Left ventricle myocardium superior (tissue), 1 donor: ENCODE results near the gene TXNRD2. TPM values are rescaled to one million over a fixed set of nuclear protein-coding genes. Genes with fewer than 3 reads are reported as not detected.
A peak's percentile ranks its signal among the peaks of the same experiment; 100 is the strongest.

Source experiments
- ATAC-seq: fragments of 200-7000 bp; cut with Tn5 transposase; one replicate; pipeline ENCODE4 v1.9.1; 2020; ENCODE audit warnings: mild to moderate bottlenecking, moderate library complexity
- DNase-seq: peaks from one replicate; pipeline ENCODE4 v3.0.0-alpha.2; 2020
- intact Hi-C: fragments of 100-400 bp; cut with micrococcal nuclease; formaldehyde crosslinking; loops from one replicate; pipeline ENCODE4 v1.11.0; 2022
- total RNA-seq: library from RNA; stranded (reverse); fragmentation: NEBNext Ultra II Directional; extraction: Animal tissue kit (Norgen Biotek cat#: 25700); gene quantifications from one replicate; pipeline ENCODE4 v1.2.1, GENCODE V29; 2021
- donor health status: DM: no; HTN: yes; CAD: no; lungs with severe emphysema.

The TXNRD2 gene
- total RNA-seq, 1 donor from 2014 or later = 42.4 TPM

- peak; percentile 26 for DNase-seq
Observed at GRCh38 chr22:19981171-19981960, 39.7 kb upstream of the TXNRD2 start.

GRCh38 chr22:19980766-19981165, 39.1 kb upstream of the TXNRD2 start:
- no peak for ATAC-seq
- intact Hi-C loops = no loop called here
- DNase-seq = peak; percentile 27

More at GRCh38 chr22:19981171-19981960, 39.7 kb upstream of the TXNRD2 start:
- no peak for ATAC-seq
- intact Hi-C loops = no loop called here

DNA sequence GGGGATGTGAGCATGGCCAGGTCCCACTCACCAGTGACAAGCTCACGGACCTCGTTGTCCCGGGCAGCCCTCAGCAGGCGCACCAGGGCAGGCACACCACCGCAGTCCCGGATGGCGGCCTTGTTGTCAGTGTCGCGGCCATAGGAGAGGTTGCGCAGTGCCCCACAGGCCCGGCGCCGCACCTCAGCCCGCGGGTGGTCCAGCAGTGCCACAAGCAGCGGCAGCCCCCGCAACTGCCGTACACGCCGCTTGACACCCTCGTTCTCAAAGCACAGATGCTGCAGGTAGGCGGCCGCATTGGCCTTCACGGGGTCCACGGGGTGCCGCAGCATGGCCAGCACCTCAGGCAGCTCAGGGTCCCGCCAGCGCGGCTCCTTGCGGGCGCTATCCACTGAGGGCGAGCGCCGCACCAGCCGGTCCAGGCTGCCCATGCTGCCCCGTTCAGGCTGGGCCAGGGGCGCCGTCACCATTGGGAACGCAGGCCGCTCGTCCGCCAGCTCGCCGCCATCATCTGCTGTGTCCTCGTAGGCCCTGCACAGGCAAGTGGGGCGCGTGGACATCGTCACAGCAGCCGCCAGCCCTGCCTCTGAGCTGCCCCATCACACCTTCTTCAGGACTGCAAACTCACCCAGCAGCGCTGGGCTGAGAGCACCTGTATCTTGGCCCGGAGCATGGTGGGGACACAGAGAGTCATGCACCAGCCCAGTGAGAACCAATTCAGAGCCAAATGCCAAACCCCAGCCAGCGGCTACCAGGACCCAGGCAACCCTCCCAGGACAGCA, 38.3 kb upstream of the TXNRD2 start:
- intact Hi-C loops = no loop called here
- DNase-seq = peak; percentile 20
- no peak for ATAC-seq

DNA sequence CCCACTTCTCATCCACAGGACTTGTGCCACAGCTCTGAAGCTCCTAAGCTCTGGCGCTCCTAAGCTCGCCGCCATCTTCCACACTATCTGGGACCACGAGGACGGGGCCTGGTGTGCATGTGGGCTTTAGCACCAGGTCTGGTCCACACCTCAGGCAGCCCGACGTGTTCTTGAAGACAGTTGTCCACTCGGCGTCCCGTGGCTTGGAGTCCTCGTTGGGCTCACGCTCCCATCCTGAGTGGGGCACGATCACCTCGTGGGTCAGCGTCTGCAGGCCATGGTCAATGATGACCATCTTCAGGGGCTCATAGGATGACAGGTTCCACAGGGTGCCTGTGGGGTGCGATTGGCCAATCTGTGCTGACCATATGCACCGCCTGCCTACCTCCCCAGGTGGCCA, 37.1 kb upstream of the TXNRD2 start:
- intact Hi-C loops = no loop called here
- DNase-seq (no peak), ATAC-seq (no peak)

DNA sequence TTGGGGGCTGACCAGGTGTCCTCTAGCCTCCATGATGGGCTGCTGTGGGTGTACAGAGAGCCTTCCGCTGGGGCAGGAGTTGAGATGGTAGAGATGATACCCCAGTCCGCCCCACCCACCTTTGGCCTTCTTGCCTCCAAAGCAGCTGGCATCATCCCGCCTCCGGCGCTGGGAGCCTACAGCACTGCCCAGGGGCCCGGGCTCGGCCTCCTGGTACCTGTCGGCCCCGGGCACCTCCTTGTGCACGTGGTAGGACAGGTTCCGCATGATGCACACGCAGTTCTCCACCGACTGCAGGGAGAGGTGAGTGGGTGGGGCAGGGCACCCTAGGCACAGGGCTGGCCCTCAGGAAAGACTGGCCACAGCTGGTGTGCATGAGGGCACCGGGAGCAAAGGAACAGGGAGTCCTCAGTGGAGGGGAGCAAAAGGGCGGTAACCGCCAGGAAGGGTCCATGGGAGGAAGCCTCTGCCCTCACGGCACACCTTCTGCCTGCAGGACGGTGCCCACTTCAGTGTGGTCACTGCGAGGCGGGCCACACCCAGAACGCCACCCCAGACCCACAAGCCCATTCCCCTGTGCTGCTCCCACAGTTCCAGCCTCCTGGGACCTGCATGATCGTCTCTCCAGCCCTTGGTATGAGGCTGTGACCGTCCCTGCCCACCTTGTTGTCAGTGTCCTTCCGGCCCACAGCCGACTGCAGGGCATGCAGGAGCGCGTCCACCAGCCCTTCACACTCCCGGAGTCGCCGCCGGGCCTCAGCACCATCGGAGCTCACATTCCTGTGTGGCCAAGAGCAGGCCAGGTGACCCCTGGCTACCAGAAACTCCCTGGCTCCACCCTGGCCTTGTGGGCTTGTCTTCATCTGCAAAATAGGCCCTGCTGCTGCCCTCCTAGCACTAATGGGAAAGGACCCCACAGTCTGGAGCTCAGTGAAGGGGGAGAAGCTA, 36.0 kb upstream of the TXNRD2 start:
- no peak for DNase-seq
- ATAC-seq = no peak
- intact Hi-C loops = no loop called here

DNA sequence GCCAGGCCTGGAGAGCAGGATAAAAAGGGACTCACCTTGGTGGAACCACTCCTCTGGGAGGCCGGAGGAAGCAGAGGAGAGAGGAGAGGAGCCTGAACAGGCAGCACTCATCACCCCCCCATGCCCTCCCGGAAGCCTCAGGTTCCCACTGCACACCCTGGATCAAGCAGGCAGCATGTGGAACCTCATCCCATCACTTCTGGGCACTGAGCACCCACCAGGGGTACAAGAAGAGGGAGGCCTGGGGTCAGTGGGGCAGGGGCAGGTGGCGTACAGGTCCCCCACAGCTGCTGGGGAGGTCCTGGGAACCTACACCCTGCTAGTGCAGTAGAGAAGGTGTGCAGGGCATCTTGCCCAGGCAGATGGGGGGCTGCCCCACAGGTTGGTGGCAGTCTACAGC, 35.1 kb upstream of the TXNRD2 start:
- DNase-seq = no peak
- intact Hi-C loops = no loop called here
- no peak for ATAC-seq

GRCh38 chr22:19975707-19976035, 34.1 kb upstream of the TXNRD2 start:
- intact Hi-C loops = no loop called here
- ATAC-seq = no peak
- DNase-seq = no peak

DNA sequence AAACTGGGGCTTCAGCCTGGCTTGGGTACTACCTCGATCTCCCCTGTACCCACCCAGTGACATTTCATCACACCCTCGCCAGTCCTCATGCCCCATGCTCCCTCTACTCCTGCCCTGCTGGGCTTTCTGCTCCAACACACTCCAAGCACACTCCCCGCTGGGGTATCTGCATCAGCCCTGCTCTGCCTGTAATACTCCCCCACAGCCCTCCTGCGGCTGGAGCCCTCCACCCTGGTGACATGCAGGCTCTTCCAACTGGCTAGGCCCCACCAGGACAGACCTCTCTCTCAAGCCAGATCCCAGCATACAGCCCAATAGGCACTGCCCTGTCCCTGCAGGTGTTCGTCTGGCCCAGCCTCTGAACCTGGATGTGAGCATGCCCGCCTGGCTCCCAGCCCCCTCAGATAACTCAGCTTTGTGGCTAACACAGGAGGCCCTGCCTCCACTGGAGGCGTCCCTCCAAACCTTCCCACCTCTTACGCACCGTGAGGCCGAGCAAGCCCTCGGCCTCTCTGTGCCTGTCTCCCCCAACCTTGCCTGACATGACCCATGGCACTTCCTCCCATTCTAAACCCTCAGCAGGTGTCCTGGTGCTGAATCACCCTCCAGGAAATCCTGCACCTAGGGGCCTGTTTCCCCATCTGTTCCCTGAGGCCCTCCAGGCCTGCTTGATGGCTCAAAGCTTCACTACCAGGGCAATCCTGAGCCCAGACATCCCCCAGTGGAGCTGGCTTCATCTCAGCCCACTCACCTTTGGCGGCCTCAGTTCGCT, 33.5 kb upstream of the TXNRD2 start:
- intact Hi-C loops = loop anchor here (5.0 kb wide), 1 partner anchor 37 kb away; no protein-coding TSS in a partner anchor
- DNase-seq = no peak

DNA sequence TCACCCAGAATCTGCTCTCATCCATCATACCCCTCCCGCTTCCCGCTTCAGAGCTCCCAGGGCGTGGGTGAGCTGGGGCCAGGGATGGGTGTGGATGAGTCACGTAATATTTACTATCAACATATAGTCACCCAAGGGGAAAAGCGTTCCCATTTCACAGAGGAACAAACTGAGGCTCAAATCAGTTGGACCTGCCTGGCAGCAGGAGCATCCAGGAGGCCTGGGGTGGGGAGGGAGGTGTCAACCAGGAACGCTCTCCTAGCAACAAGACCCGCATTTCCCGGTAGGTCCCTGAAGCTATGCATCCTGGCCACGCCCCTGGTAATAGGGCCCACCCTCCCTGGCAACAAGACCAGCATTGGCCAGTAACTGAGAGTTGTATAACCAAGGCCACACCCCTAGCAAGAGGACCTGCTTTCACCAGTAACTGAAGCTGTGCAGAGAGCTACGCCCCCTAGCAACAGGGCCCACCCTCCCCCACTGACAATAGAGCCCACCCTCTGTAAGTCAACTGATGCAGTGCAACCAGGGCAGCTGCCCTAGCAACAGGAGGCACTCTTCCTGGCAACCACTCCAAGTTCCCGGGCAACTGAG, 32.7 kb upstream of the TXNRD2 start:
- DNase-seq (no peak), ATAC-seq (peak; percentile 4)
- intact Hi-C loops = loop anchor here (5.0 kb wide), 1 partner anchor 38 kb away; no protein-coding TSS in a partner anchor

More for the DNA sequence above, 33.5 kb upstream of the TXNRD2 start:
- ATAC-seq = no peak

DNA sequence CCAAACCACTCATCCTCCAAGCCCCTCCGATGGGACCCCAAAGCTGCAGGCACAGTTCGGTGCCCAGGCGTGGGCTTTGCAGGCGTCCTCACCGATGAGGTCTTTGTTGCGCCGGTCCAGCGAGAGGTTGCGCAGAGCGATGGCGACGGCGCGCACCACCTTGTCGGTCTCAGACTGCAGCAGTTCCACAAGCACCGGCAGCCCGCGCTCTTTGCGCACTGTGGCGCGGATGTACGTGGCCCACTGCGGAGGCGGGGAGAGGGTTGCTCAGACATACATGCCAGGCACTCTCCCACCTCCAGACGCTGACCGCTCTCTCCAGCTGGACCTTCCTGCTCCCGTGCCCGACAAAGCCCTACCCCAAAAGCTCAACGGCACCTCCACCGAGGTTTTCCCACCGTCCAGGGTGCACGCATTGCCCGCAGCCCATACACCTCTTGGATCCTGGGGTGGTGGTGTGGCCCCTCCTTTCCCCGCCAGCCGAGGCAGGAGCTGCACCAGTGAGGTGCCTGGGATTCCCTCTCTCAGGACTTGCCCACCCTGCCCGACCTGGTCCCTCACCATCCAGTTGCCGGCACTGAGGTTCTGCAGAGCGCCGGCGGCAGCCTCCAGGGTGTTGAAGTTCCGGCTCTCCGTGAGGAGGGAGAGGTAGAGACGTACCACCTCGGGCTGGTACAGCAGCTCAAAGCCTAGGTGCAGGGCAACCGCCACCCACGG, 32.1 kb upstream of the TXNRD2 start:
- intact Hi-C loops = loop anchor here (5.0 kb wide), 1 partner anchor 39 kb away; no protein-coding TSS in a partner anchor
- DNase-seq (no peak), ATAC-seq (no peak)

GRCh38 chr22:19972652-19973550, 31.3 kb upstream of the TXNRD2 start:
- no peak for ATAC-seq
- intact Hi-C loops = loop anchor here (5.0 kb wide), 1 partner anchor 39 kb away; no protein-coding TSS in a partner anchor

DNA sequence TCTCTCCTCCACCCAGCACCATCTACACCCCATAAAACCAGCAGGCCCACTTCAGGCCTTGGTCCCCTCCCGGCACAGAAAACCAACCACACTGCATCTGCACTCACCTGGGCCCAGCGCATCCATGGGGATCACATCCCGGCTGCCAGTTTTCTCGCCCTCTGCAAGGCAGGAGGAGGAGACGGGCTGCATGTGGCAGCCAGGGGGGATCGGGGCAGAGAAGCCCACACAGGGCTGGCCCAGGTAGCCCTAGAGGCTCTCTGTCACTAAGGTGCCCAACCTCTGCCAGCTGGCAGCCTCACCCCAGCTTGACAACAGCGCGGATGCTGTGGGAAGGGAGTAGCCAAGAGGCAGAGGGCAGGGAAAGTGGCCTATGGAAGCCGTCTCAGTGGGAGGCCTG, 30.6 kb upstream of the TXNRD2 start:
- intact Hi-C loops = loop anchor here (5.0 kb wide), 1 partner anchor 40 kb away; no protein-coding TSS in a partner anchor
- DNase-seq (no peak), ATAC-seq (no peak)

More at GRCh38 chr22:19972652-19973550, 31.3 kb upstream of the TXNRD2 start:
- no peak for DNase-seq

GRCh38 chr22:19971276-19972124, 29.9 kb upstream of the TXNRD2 start:
- DNase-seq (no peak), ATAC-seq (peak; percentile 7)
- intact Hi-C loops = loop anchor here (5.0 kb wide), 1 partner anchor 41 kb away; no protein-coding TSS in a partner anchor

GRCh38 chr22:19970479-19971275, 29.1 kb upstream of the TXNRD2 start:
- intact Hi-C loops = loop anchor here (5.0 kb wide), 1 partner anchor 42 kb away; no protein-coding TSS in a partner anchor
- peak; percentile 71 for ATAC-seq
- peak; percentile 85 for DNase-seq
